GM19035 (cell line): ENCODE data around the gene AZIN2.
"Not testable (repeated sequence)": the region's sequence is repeated elsewhere in the genome, so short reads cannot be mapped to it uniquely, and the experiment has no call there.

Source experiments
- ATAC-seq: cut with Tn5 transposase; IDR thresholded peaks from one replicate; pipeline ENCODE4 v1.9.1; 2021; ENCODE audit not compliant: unreplicated experiment

AZIN2 gene

GRCh38 chr1:33126411-33127000 lies 45.6 kb downstream of the AZIN2 start:
- no peak for ATAC-seq

- peak; percentile 91 for ATAC-seq
Measured at GRCh38 chr1:33127001-33127823, 46.3 kb downstream of the AZIN2 start.

DNA sequence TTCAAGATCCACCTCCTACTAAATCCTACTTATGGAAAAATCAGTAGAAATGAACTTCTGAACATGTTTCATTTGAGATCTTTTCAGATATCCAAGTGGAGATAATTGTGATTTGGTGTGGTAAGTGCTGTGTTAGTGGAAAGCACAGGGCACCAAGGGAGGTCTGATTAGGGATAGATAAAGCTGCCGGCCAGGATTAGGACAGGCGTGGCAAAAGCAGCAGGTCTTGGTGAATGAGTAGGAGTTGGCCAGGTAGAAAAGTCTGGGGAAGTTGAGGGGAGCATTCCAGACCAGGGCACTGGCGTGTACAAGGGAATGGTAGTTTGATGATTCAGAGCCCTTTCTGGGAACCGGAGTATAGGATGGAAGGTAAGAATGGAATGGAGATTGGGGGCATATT lies 47.8 kb downstream of the AZIN2 start:
- no peak for ATAC-seq

DNA sequence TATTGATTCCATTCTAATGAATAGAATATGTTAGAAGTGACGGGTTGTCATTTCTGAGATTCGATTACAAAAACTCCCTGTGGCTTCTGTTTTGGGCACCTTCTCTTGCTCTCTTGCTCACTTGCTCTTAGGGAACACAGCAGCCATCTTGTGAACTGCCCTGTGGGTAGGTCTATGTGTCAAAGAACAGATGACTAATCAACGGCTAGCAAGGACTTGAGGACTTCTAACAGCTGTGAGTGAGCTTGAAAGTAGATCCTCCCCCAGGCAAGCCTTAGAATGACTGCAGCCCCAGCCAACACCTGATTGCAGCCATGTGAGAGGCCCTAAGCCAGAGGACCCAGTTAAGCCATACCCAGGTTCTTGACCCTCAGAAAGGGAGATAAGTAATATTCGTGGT lies 49.3 kb downstream of the AZIN2 start:
- ATAC-seq, result no peak

DNA sequence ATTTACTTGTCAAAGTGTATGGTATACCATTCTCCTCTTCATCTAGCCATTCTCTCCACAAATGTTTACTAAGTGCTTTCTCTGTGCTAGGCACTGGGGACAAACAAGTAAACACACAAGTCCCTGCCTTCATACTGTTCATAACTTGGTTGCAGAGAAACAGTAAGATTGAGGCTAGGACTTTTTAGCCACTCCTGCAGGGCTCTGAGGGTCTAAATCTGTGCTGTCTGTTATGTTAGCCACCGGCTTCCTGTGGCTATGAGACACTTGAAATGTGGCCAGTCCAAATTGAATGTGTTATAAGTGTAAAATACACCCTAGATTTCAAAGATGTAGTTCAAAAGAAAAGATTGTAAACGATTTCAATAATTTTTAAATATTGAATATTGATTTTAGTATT lies 50.2 kb downstream of the AZIN2 start:
- ATAC-seq, result no peak

DNA sequence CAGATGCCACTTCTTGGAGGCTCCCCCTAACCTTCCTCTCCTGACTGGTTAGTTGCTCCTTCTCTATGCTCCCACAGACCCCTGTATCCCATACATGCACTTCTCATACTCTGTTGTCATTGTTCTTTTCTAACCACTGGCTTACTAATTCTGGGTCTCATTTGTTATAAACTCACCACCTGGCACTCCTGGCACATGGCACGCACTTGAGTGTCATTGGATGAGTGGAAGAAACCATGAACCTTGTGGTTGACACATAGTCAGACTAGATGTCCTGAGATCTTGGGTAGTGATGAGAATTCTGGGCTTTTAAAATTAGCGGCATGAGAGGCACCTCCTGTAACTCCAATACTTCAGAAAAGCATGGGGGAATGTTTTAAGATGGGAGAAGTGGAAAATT lies 51.6 kb downstream of the AZIN2 start:
- ATAC-seq, result no peak

DNA sequence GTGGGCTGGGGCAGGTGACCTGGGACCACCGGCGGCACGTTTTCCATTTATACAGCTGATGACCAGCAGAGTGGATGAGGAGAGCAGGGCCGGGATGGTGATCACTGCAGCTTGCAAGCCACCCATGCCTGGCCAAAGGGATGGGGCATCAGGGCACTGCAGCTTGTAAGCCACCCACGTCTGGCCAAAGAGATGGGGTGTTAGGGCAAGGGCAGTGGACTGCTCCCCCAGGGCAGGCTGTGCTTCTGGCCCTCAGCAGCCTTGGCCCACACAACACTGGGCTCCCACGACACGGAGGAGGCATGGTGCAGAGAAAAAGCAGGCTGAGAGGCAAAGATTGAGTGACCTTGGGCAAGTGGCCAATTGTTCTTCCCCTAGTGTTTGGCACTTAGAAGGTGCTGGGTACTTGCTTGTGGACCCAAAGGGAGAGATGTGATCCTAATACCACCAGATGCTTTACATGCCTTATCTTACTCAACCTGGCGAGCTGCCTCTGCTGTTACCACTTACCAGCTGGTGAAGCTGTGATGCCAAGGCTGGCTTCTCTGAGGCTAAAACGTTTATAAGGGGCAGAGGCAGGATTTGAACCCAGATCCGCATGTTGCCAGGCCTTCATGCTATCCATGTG lies 52.6 kb downstream of the AZIN2 start:
- ATAC-seq, result no peak

DNA sequence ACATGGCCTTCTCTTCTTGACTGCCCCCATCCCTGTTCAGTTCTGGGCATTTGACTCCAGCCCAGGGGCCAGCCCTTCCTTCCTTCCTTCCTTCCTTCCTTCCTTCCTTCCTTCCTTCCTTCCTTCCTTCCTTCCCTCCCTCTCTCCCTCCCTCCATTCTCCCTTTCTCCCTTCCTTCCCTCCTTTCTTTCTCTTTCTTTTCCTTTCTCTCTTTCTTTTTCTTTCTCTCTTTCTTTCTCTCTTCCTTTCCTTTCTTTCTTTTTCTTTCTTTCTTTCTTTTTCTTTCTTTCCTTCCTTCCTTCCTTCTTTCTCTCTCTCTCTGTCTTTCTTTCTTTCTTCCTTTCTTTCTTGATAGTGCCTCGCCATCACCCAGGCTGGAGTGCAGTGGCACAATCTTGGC lies 55.1 kb downstream of the AZIN2 start:
- not testable (repeated sequence) for ATAC-seq

DNA sequence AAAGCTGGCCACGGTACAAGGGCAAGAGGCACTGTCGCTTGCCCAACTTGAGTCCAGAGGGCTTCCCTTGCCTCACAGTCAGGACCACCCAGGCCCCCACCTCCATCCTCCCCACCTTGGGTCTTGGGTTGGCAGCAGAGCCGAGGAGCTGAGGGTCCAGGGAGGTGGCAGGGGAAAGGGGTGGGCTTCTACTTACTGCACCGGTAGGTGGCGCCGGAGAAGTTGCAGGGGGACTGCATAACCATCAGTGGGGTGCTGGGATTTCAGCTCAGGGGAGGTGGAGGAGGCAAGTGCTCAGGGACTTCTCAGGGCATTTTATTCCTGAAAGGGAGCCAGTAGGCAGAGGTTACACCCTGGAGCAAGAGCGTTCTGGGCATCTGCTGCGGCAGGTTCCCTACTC lies 56.8 kb downstream of the AZIN2 start:
- ATAC-seq, result no peak

GRCh38 chr1:33140153-33141149 lies 59.5 kb downstream of the AZIN2 start:
- ATAC-seq, result no peak

GRCh38 chr1:33141216-33141615 lies 60.3 kb downstream of the AZIN2 start:
- no peak for ATAC-seq

DNA sequence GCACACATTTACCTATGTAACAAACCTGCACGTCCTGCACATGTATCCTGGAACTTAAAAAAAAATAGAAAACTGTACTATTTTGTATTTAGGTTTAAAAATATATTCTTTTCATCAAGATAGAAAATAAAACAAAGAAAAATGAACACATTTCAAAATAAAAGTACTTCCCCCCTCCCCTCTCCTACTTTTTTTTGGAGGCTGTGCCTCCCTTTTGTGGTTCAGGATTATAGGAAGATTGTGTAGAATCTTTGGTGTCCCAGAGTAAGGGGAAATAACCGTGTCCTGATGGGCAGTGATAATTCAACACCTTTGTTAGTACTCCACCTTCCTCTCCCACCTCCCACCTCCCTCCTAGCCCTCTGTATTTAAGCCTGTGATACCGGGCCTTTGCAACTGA lies 60.8 kb downstream of the AZIN2 start:
- ATAC-seq, result no peak

DNA sequence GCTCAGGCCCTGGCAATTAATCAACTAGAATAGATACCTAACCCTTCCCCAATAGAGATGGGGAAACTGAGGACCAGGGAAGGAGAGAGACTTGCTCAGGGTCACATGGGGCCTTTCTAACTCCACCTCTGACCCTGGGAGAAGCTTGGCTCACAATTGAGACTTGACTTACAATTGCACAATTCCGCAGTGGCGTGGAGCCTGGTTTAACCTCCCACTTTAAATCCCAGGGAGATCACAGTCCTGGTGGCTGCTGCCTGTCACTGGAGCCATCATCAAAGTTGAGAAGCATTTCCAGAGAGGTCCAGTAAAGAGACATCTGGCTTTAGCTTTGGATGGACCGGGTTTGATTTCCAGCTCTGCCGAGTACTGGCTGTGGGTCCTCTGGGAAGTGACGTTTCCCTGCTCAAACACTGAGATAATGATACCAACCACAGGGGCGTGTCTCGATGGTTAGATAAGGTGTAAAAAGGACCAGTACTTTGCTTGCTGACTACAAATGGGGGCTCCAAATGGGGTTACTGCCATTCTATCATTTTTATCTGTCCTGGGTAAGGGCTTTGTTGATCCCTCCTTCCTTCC lies 61.6 kb downstream of the AZIN2 start:
- ATAC-seq, result no peak

GRCh38 chr1:33143176-33143575 lies 62.2 kb downstream of the AZIN2 start:
- ATAC-seq, result no peak

GRCh38 chr1:33143698-33144097 lies 62.7 kb downstream of the AZIN2 start:
- no peak for ATAC-seq

GRCh38 chr1:33146003-33146402 lies 65.0 kb downstream of the AZIN2 start:
- ATAC-seq, result no peak

DNA sequence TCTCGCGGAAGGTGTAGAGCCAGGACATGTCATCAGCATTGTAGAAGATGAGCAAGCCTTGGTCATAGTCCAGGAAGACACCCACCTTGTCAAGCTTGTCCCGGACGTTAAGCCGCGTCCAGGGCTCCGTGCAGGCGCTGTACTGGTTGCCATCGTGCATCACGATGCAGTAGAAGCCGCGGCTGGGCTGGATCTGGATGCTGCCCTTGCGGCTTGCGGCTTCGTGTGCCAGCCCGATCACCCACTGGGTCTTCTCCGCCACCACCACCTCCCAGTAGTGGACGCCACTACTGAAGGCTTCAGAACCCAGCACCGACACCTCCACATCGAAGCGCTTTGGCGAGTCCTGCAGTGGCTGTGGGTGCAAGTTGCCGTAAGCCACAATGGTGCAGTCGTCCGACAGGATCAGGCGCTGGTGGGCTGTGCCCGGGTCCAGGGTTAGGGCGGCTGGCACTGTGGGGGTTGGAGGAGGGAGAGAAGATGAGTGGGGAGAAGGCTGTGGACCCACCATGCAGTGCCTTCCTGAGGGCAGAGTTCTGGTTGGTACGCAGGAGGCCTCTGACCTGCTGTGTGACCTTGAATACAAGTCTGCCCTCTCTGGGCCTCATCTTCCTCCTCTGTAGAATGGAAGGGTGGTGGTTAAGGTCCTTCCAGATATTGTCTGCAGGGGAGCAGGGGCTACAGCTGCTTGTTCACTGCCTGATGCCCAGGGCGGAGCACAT lies 66.5 kb downstream of the AZIN2 start:
- ATAC-seq, result no peak

DNA sequence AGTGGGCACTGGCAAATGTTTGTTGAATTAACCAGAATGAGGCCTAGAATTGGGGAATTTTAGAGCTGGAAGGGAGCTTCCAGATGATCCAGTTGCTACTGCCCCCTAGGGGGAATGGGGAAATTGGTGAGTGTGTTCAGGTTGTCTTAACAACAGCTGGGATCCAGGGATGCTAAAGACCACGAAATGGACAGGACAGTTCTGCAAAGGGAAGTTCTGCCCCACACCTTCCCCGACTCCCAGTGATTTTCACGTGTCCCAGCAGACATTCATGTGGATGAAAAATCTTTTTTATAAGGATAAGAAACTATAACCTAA lies 67.0 kb downstream of the AZIN2 start:
- no peak for ATAC-seq

GRCh38 chr1:33148615-33149014 lies 67.7 kb downstream of the AZIN2 start:
- no peak for ATAC-seq

DNA sequence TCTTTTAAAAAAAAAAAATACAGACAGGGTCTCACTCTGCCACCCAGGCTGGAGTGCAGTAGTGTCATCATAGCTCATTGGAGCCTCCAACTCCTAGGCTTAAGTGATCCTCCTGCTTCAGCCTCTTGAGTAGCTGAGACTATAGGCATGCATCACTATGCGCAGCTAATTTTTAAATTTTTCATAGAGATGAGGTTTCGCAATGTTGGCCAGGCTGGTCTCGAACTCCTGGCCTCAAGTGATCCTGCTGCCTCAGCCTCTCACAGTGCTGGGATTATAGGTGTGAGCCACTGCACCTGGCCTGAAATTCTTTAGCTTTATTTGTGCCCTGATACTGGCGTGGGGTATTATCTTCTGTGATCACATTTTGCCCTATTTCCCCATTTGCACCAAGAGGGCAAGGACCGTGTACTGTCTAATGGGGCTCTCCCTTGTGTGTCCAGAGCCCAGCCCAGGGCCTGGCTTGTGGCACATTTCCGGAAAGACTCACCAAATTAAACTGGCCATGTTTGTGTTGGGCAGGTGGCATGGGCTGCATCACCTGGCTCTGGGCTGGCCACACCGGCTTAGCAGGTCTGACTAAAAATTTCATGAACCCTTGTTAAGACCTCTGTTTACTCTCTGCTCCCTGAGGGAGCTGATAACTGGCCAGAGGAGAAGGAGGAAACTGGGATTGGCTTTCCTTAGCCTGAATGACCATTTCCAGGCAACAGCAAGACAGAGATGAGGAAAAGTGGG lies 68.7 kb downstream of the AZIN2 start:
- ATAC-seq, result no peak
